Uterine smooth muscle cell (primary cell): Measurements from ENCODE around the gene SCML2. TPM values are rescaled to one million over a fixed set of nuclear protein-coding genes. Genes with fewer than 3 reads are reported as not detected.

ENCODE experiments used
- total RNA-seq: library from RNA; depleted of rRNA; stranded (reverse); fragments of >200 nt; gene quantifications from 2 replicates; pipeline ENCODE4 v1.2.3, GENCODE V29; 2014

SCML2 gene
- total RNA-seq, result 1.5 and 2.1 TPM in 2 replicates

GRCh38 chrX:18354369-18355223 is at the start of gene SCML2:
SCML2 (minus strand) TSS chrX:18354688; CDS start chrX:18334071, 20,617 bp downstream.

GRCh38 chrX:18220786-18221185 is 133.7 kb downstream of the SCML2 start, which contains the start of gene BEND2:
BEND2 (minus strand) TSS chrX:18220886; CDS start chrX:18220750, 136 bp downstream.

Other genes starting within 250 kb of the SCML2 start
- gene BEND2, start 133.8 kb downstream of the SCML2 start, total RNA-seq, result not detected in 2 replicates
- gene CDKL5, start 70.9 kb upstream of the SCML2 start, total RNA-seq, result 3.4 and 5.5 TPM in 2 replicates